ENCODE results near the gene CORO7. TPM values are rescaled to one million over a fixed set of nuclear protein-coding genes. Genes with fewer than 3 reads are reported as not detected.

The CORO7 gene
- polyA plus RNA-seq, 3 donors = 44.7 to 181 (median 68.4) TPM

DNA sequence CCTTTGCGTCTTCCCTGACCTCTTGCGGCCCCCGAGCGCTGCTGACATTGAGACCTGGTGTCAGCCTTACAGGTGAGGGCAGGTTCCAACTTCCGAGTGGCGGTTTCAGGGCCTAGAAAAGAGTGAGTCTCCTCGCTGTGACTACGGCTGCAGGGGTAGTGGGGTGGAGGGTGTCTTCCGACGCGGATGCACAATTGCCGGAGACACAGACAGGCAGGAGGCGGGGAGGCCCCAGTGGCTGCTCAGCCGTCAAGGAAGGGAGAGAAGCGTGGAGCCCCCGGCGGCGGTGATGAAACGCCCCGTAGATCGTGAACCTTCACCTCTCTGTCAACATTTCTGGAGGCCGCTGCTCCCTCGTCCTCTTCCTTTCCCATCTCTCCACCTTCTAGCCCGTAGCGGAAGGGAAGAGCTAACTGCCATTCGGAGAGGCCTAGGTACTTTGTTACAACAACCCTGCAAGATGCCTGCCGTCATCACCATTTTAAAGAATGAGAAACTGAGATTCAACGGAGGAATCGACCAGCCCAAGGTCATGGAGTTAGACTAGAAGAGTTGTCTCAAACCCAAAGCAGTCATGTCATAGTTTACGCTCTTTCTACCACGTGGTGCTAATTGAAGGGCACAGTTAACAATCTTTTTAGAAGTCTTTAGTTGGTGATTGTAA is 9.8 kb upstream of the CORO7 start:
- peak overlapping the region; percentile 86 to 100 (median 97) for H3K27ac Mint-ChIP-seq

DNA sequence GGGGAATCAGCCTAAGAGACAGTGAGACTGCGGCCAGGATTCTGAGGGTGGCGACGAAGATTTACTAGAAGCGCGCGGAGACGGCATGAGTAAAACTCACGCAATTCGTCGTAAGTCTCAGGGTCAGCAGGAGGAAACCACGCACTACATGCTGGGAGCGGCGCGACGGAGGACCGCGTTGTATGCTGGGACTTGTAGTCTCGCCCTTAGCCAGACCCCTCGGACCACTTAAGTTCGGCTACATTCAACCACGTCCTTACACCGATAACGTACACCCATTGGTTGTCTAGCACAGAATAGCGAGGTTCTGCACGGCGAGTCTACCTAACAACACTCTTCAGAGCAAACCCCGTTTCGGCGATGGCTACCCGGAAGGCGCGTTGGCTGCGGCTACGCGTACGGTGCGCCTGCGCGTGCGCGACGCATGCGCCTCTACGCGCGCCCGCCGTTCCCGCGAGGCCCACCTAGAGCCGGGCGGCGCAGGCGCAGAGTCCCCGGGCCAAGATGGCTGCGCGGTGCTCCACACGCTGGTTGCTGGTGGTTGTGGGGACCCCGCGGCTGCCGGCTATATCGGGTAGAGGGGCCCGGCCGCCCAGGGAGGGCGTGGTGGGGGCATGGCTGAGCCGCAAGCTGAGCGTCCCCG is 9.1 kb upstream of the CORO7 start, which contains the start of gene DNAJA3:
DNAJA3 (plus strand) TSS at position 491 of the 643 bp plus-strand sequence; CDS start at position 505, 14 bp downstream.
- intact Hi-C loops (cut with micrococcal nuclease) = loop anchor here in 1 of 2 donors (1.0 to 5.0 kb wide), 2 partner anchors 9 to 42 kb away; partner anchors contain the start of gene CORO7
- Mint-ChIP-seq H3K27me3 (ENCODE audit: low read depth in 3 of 3) (peaks cover 0 to 2% (median 0%) of the 10 kb centered on the region in 3 donors), H3K4me1 (peaks cover 35% of the 10 kb centered on the region), H3K27ac (peak within 1 kb of the TSS; percentile 97 to 100 (median 99)), H3K4me3 (peak within 1 kb of the TSS; percentile 93 to 96), H3K36me3 (peaks cover 4 to 17% of the 10 kb centered on the region in 2 donors), H3K9me3 (no peaks in the 10 kb centered on the region)
- Histone ChIP-seq H3K9ac (ENCODE audit: insufficient read depth, low read length, poor library complexity, severe bottlenecking) (peak within 1 kb of the TSS; percentile 81), H3K4me1 (ENCODE audit: control insufficient read depth in 1 of 2, insufficient read depth in 2 of 2, low read length in 2 of 2) (peaks cover 28 to 35% of the 10 kb centered on the region in 2 donors), H3K27me3 (ENCODE audit: control insufficient read depth in 2 of 2, insufficient read depth in 2 of 2, low read length in 2 of 2) (no peaks in the 10 kb centered on the region), H3K4me2 (replicated peaks; ENCODE audit: extremely low read depth, low read length, poor library complexity, severe bottlenecking) (peak within 1 kb of the TSS; percentile 93), H3K79me2 (ENCODE audit: insufficient read depth, low read length) (peaks cover 44% of the 10 kb centered on the region), H3K36me3 (replicated peaks in 1 of 2; ENCODE audit: control insufficient read depth in 1 of 2, insufficient read depth in 2 of 2, low read length in 2 of 2) (peaks cover 0 to 2% of the 10 kb centered on the region in 2 donors), H4K20me1 (ENCODE audit: insufficient read depth, low read length) (no peaks in the 10 kb centered on the region), H3K27ac (ENCODE audit: low read depth in 1 of 2, low read length in 2 of 2) (peak within 1 kb of the TSS; percentile 84 to 96), H2AFZ (ENCODE audit: insufficient read depth, low read depth, low read length, poor library complexity, severe bottlenecking) (peak within 1 kb of the TSS; percentile 92), H3K9me3 (replicated peaks in 1 of 2; ENCODE audit: control insufficient read depth in 1 of 2, insufficient read depth in 1 of 2, low read length in 2 of 2) (no peaks in the 10 kb centered on the region), H3K4me3 (replicated peaks in 1 of 3; ENCODE audit: low read depth in 2 of 3, low read length in 3 of 3) (peak within 1 kb of the TSS; percentile 77 to 91 (median 83))
- whole genome bisulfite sequencing (ENCODE audit: insufficient coverage) = under 1% methylated on average over 68 of the region's 68 CpGs
- TF ChIP-seq, protein P1, sequence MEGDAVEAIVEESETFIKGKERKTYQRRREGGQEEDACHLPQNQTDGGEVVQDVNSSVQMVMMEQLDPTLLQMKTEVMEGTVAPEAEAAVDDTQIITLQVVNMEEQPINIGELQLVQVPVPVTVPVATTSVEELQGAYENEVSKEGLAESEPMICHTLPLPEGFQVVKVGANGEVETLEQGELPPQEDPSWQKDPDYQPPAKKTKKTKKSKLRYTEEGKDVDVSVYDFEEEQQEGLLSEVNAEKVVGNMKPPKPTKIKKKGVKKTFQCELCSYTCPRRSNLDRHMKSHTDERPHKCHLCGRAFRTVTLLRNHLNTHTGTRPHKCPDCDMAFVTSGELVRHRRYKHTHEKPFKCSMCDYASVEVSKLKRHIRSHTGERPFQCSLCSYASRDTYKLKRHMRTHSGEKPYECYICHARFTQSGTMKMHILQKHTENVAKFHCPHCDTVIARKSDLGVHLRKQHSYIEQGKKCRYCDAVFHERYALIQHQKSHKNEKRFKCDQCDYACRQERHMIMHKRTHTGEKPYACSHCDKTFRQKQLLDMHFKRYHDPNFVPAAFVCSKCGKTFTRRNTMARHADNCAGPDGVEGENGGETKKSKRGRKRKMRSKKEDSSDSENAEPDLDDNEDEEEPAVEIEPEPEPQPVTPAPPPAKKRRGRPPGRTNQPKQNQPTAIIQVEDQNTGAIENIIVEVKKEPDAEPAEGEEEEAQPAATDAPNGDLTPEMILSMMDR (IDR thresholded peaks at IDR 0.05) = no peak
- DNase-seq = peak; percentile 95 to 97 (median 96)

More for the DNA sequence above, 9.8 kb upstream of the CORO7 start:
- H3K9ac ChIP-seq (ENCODE audit: insufficient read depth, low read length, poor library complexity, severe bottlenecking) = peak overlapping the region; percentile 81
- Mint-ChIP-seq H3K4me1 (peaks cover 29% of the 10 kb centered on the region), H3K9me3 (no peaks in the 10 kb centered on the region), H3K27me3 (ENCODE audit: low read depth in 3 of 3) (peaks cover 0 to 2% (median 0%) of the 10 kb centered on the region in 3 donors), H3K36me3 (peaks cover 7 to 24% of the 10 kb centered on the region in 2 donors), H3K4me3 (peak overlapping the region; percentile 93 to 96)
- H3K27me3 ChIP-seq (ENCODE audit: control insufficient read depth in 2 of 2, insufficient read depth in 2 of 2, low read length in 2 of 2) = no peaks in the 10 kb centered on the region
- no peaks in the 10 kb centered on the region for H3K9me3 ChIP-seq (replicated peaks in 1 of 2; ENCODE audit: control insufficient read depth in 1 of 2, insufficient read depth in 1 of 2, low read length in 2 of 2)
- peak overlapping the region; percentile 77 to 91 (median 83) for H3K4me3 ChIP-seq (replicated peaks in 1 of 3; ENCODE audit: low read depth in 2 of 3, low read length in 3 of 3)
- H3K36me3 ChIP-seq (replicated peaks in 1 of 2; ENCODE audit: control insufficient read depth in 1 of 2, insufficient read depth in 2 of 2, low read length in 2 of 2) = peaks cover 3 to 6% of the 10 kb centered on the region in 2 donors
- H3K27ac ChIP-seq (ENCODE audit: low read depth in 1 of 2, low read length in 2 of 2) = peak overlapping the region in 1 of 2 donors; percentile 96
- H3K4me2 ChIP-seq (replicated peaks; ENCODE audit: extremely low read depth, low read length, poor library complexity, severe bottlenecking) = peak overlapping the region; percentile 93
- DNase-seq = no peak
- peak overlapping the region; percentile 92 for H2AFZ ChIP-seq (ENCODE audit: insufficient read depth, low read depth, low read length, poor library complexity, severe bottlenecking)
- WGBS (ENCODE audit: insufficient coverage) = under 1% methylated on average over 23 of the region's 31 CpGs
- TF ChIP-seq, protein P1 (IDR thresholded peaks at IDR 0.05) = no peak
- H4K20me1 ChIP-seq (ENCODE audit: insufficient read depth, low read length) = no peaks in the 10 kb centered on the region
- H3K4me1 ChIP-seq (ENCODE audit: control insufficient read depth in 1 of 2, insufficient read depth in 2 of 2, low read length in 2 of 2) = peaks cover 21 to 29% of the 10 kb centered on the region in 2 donors
- peaks cover 46% of the 10 kb centered on the region for H3K79me2 ChIP-seq (ENCODE audit: insufficient read depth, low read length)
- intact Hi-C loops (cut with micrococcal nuclease) = loop anchor here in 1 of 2 donors (5.0 kb wide), 1 partner anchor 41 kb away; no protein-coding TSS in a partner anchor

Measured in CD14-positive monocyte (primary cell).